GM21423 (cell line): ENCODE measurements around the gene GALC.

ENCODE experiments used
- ATAC-seq: cut with Tn5 transposase; IDR thresholded peaks from one replicate; pipeline ENCODE4 v1.9.1; 2021; ENCODE audit warnings: mild to moderate bottlenecking, moderate library complexity; ENCODE audit not compliant: unreplicated experiment

Gene GALC

DNA sequence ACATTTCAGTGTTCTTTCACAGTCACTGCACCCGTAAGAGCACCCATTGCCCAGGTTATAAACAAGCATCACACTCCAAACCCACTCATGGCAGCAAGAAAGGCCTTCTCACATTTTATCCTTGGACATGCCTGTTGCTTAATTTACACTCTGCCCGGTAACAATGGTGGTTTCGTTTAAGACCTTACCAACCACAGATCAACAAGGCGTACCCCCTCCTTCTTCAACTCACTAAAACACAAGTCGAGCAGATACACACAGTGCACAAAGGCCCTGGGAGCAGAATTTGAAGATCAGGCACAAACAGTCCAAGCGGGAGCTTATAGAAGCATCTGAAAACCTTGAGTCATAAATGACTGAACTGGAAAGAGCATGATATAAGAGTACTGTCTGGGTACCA is 98.1 kb downstream of the GALC start:
- no peak for ATAC-seq

- ATAC-seq, result no peak
These were observed 100.2 kb downstream of the GALC start for GRCh38 chr14:87892763-87893162.

- no peak for ATAC-seq
These were observed 104.6 kb downstream of the GALC start for GRCh38 chr14:87888136-87888999.

DNA sequence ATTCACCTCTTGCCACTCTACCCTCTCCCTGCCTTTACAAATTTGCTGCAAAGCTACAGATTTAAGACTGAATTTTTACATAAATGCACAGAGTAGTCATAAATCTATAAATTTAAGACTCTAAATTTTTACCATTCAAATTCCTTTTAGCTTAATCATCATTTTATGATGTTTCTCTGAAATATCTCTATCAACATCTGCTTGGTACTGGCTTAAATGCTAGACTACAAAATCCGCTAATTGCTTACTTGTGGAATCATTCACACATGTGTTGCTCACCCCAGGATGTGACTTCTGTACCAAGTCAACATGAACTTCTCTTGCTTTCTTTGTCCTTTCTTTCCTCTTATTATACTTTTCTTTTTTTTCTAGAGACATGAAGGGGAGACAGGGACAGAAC is 109.2 kb downstream of the GALC start:
- ATAC-seq, result no peak
